ENCODE data around the gene DPM3. TPM values are rescaled to one million over a fixed set of nuclear protein-coding genes. Genes with fewer than 3 reads are reported as not detected.
A peak's percentile ranks its signal among the peaks of the same experiment; 100 is the strongest.

The DPM3 gene
- polyA plus RNA-seq, 1 of the 3 experiments (the other 2 are of a cell fraction), result 317 TPM

DNA sequence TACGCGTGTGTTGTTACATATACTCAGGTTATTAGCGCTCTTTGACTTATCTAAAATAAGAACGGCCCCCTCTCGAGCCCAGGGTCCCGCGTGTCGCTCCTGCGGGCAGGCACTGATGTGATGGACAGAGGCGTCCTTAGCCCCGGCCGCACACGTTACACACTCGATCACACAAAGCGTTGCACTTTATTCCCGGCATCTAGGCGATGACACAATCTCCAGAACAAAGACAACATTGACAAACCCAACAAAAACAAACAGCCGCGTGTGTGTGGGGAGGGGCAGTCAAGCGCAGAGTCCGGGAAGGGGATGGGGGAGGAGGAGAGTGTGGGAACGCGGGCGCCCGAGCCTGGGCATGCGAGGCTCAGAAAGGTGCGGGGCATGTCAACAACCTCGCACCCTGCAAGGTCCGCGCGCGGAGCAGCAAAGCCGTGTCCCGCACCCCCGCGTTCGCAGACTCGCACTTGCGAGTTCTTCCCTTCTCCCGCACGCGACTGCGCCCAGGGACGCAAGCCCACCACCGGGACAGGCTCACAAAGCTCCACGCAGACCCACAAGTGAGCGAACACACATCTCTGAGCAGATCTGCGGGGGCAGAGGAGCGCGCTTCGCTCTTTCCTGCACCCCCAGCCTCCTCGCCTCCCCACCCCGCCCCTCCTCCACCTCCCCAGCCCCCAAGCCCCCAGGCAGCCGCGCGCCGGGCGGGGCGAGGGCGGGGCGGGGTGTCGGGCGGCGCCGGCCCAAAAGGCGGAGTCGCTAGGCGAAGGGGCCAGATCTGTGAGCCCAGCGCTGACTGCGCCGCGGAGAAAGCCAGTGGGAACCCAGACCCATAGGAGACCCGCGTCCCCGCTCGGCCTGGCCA lies 13.0 kb downstream of the DPM3 start, which contains the start of gene EFNA1:
TSS of gene EFNA1 (plus strand) at position 772 of the 862 bp plus-strand sequence. CDS start 102 bp downstream, outside the sequence.
- ChIA-PET CTCF (interaction anchor here (0.8 to 9.7 kb wide), 6 partner anchors 36 to 50 kb away, joined by 3 to 67 read pairs (median 22); partner anchors contain the start of gene KRTCAP2), POLR2A (interaction anchor here (1.5 to 1.6 kb wide), 2 partner anchors 46 to 47 kb away, joined by 4 to 5 read pairs; partner anchors contain the start of gene KRTCAP2)
- TF ChIP-seq MAX (IDR thresholded peaks at IDR 0.05; ENCODE audit: low read depth) (peak; percentile 55; the same call in 1 of the 2 replicates), GATA2 (CRISPR knock-in tag; IDR thresholded peaks at IDR 0.05) (no peak), MXI1 (IDR thresholded peaks at IDR 0.05; ENCODE audit: low read depth, low read length) (peak; percentile 26), POLR2AphosphoS5 (IDR thresholded peaks at IDR 0.05; ENCODE audit: low read depth, low read length) (peak; percentile 67; the same call in 1 of the 2 replicates), SIN3A (IDR thresholded peaks at IDR 0.05; ENCODE audit: borderline replicate concordance, low read depth, low read length) (no peak), CHD2 (IDR thresholded peaks at IDR 0.05; ENCODE audit: low read length, partially characterized antibody) (peak; percentile 37), EP300 (IDR thresholded peaks at IDR 0.05; ENCODE audit: borderline replicate concordance in 1 of 2, low read depth in 1 of 2, low read length in 1 of 2) (no peak), TAF1 (IDR thresholded peaks at IDR 0.05; ENCODE audit: borderline replicate concordance, low read depth, low read length) (peak; percentile 20; the same call in 1 of the 2 replicates), RAD21 (IDR thresholded peaks at IDR 0.05; ENCODE audit: low read length) (no peak)
- TF ChIP-seq, protein P1, sequence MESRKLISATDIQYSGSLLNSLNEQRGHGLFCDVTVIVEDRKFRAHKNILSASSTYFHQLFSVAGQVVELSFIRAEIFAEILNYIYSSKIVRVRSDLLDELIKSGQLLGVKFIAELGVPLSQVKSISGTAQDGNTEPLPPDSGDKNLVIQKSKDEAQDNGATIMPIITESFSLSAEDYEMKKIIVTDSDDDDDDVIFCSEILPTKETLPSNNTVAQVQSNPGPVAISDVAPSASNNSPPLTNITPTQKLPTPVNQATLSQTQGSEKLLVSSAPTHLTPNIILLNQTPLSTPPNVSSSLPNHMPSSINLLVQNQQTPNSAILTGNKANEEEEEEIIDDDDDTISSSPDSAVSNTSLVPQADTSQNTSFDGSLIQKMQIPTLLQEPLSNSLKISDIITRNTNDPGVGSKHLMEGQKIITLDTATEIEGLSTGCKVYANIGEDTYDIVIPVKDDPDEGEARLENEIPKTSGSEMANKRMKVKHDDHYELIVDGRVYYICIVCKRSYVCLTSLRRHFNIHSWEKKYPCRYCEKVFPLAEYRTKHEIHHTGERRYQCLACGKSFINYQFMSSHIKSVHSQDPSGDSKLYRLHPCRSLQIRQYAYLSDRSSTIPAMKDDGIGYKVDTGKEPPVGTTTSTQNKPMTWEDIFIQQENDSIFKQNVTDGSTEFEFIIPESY (IDR thresholded peaks at IDR 0.05; ENCODE audit: borderline replicate concordance, low read depth), result no peak
- peaks cover 19 to 45% of the 10 kb centered on the region in 2 experiments for H3K4me1 ChIP-seq (ENCODE audit: control insufficient read depth in 1 of 2, insufficient read depth in 2 of 2, low read depth in 1 of 2, low read length in 1 of 2)
- H3K36me3 ChIP-seq (replicated peaks in 1 of 2; ENCODE audit: control insufficient read depth in 1 of 2, insufficient read depth in 2 of 2, low read length in 1 of 2), result peaks cover 0 to 8% of the 10 kb centered on the region in 2 experiments
- peak within 1 kb of the TSS; percentile 98 for H3K4me2 ChIP-seq
- DNase-seq, result peak; percentile 84
- no peaks in the 10 kb centered on the region for H3K27me3 ChIP-seq (ENCODE audit: insufficient read depth)
- H3K9ac ChIP-seq, result peak within 1 kb of the TSS; percentile 56
- H3K79me2 ChIP-seq (ENCODE audit: insufficient read depth), result no peaks in the 10 kb centered on the region
- peak within 1 kb of the TSS; percentile 91 for H2AFZ ChIP-seq (ENCODE audit: low read depth)
- WGBS (ENCODE audit: low lambda C conversion rate), result 5% methylated on average over 27 of the region's 76 CpGs
- peak within 1 kb of the TSS in 1 of 2 experiments; percentile 77; a peak in 2 of 4 replicates for H3K27ac ChIP-seq (ENCODE audit: low read depth in 2 of 2, low read length in 1 of 2)
- no peaks in the 10 kb centered on the region for H3K9me2 ChIP-seq
- H3F3A ChIP-seq (replicated peaks; ENCODE audit: insufficient read depth), result peaks cover 7% of the 10 kb centered on the region
- H3K9me3 ChIP-seq, result no peaks in the 10 kb centered on the region
- H3K4me3 ChIP-seq (ENCODE audit: low read depth in 2 of 2, low read length in 1 of 2), result peak within 1 kb of the TSS; percentile 63 to 67
- H4K20me1 ChIP-seq (ENCODE audit: insufficient read depth), result no peaks in the 10 kb centered on the region

DNA sequence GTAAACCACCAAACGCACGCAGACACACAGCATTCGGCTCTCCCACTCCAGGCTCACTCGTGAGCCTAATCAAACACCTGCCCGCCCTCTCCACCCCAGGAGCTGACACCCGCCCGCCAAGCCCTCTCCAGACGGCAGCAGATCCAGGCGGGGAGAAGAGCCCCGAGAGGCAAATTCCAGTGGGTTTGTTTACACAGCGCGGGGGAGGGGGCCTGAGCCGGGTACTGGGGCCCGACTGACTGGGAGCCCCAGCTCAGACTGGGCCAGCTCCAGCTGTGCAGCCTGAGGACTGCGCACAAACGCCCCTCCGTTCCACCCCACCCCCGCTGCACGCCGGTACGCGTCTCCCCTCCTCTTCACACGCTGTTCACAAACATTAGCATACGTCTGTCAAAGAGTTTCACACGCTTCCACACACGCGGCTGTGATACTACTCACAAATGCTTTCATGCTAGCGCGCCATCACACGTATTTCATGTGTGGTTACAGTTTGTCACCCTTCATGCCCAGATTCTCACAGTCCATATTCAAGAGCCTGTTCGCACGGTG lies 13.7 kb downstream of the DPM3 start:
- no peak overlapping the region for H3K9ac ChIP-seq
- H3K4me1 ChIP-seq (ENCODE audit: control insufficient read depth in 1 of 2, insufficient read depth in 2 of 2, low read depth in 1 of 2, low read length in 1 of 2), result peaks cover 19 to 45% of the 10 kb centered on the region in 2 experiments

More for the DNA sequence above, 13.7 kb downstream of the DPM3 start:
- CTCF ChIA-PET, result interaction anchor here (0.8 to 9.7 kb wide), 6 partner anchors 32 to 50 kb away, joined by 3 to 67 read pairs (median 6); partner anchors contain the start of gene KRTCAP2
- Histone ChIP-seq H3K36me3 (replicated peaks in 1 of 2; ENCODE audit: control insufficient read depth in 1 of 2, insufficient read depth in 2 of 2, low read length in 1 of 2) (peaks cover 0 to 3% of the 10 kb centered on the region in 2 experiments), H3K27ac (ENCODE audit: low read depth in 2 of 2, low read length in 1 of 2) (no peak overlapping the region), H3K9me2 (no peaks in the 10 kb centered on the region), H2AFZ (ENCODE audit: low read depth) (no peak overlapping the region; the same call in 1 of the 2 replicates), H4K20me1 (ENCODE audit: insufficient read depth) (no peaks in the 10 kb centered on the region), H3K79me2 (ENCODE audit: insufficient read depth) (no peaks in the 10 kb centered on the region), H3K27me3 (ENCODE audit: insufficient read depth) (no peaks in the 10 kb centered on the region; the same call in 1 of the 2 replicates), H3K4me3 (ENCODE audit: low read depth in 2 of 2, low read length in 1 of 2) (peak overlapping the region; percentile 63 to 67; a peak in 2 of 4 replicates), H3F3A (replicated peaks; ENCODE audit: insufficient read depth) (peaks cover 7% of the 10 kb centered on the region), H3K9me3 (no peaks in the 10 kb centered on the region), H3K4me2 (peak overlapping the region; percentile 98)
- 57% methylated on average over 25 of the region's 32 CpGs for WGBS (ENCODE audit: low lambda C conversion rate)
- POLR2A ChIA-PET, result no interaction called here
- peak; percentile 56 for DNase-seq
- TF ChIP-seq USF2 (IDR thresholded peaks at IDR 0.05; ENCODE audit: borderline replicate concordance, low read depth, low read length) (no peak), FOSL2 (IDR thresholded peaks at IDR 0.05; ENCODE audit: borderline replicate concordance, low read depth) (no peak)

Measured in SK-N-SH (cell line).